B cell (primary cell): ENCODE data around the gene IFNA13. TPM values are rescaled to one million over a fixed set of nuclear protein-coding genes. Genes with fewer than 3 reads are reported as not detected.

Source experiments
- ATAC-seq: fragments of 200-7000 bp; cut with Tn5 transposase; one replicate; pipeline ENCODE4 v1.10.0; 2021; ENCODE audit warnings: low read depth, mild to moderate bottlenecking, moderate number of reproducible peaks, moderate library complexity
- CTCF ChIA-PET: fragments of 350-600 bp; sonication (Branson Sonifier 250); formaldehyde crosslinking; loops from one replicate; lab custom pipeline; 2021; ENCODE audit warnings: antibody characterized with exemption, inconsistent platforms; lab: Charles Lee
- POLR2A ChIA-PET: fragments of 350-600 bp; sonication (Branson Sonifier 250); formaldehyde crosslinking; loops from one replicate; lab custom pipeline; 2021; ENCODE audit warnings: antibody characterized with exemption; lab: Charles Lee
- DNase-seq: peaks from one replicate; pipeline ENCODE4 v3.0.0; 2013
- H2AFZ ChIP-seq: 2 replicates; pipeline ENCODE4 v1.6.1; 2012; ENCODE audit warnings: mild to moderate bottlenecking, low read depth, low read length; ENCODE audit not compliant: insufficient read depth, poor library complexity, severe bottlenecking
- H3K27ac ChIP-seq, 2 donors: 1 replicate in 1 of 2; 2 replicates in 1 of 2; pipeline ENCODE4 v1.5.1; 2012 to 2013; ENCODE audit warnings: low read length in 2 of 2, mild to moderate bottlenecking in 2 of 2, moderate library complexity in 1 of 2
- H3K27me3 ChIP-seq, 4 experiments: fragments of 200-600 bp in 1 of 4; sonication (generic) in 1 of 4; replicated peaks in 1 of 4; 1 replicate in 2 of 4; 2 replicates in 2 of 4; pipeline versions ENCODE4 v1.6.1 to v1.7.0; 2013 to 2016; ENCODE audit warnings: low read length in 3 of 4, mild to moderate bottlenecking in 2 of 4, mixed read lengths in 1 of 4, moderate library complexity in 1 of 4; ENCODE audit not compliant: insufficient read depth in 4 of 4, control insufficient read depth in 3 of 4; ENCODE audit errors: control extremely low read depth in 1 of 4
- H3K36me3 ChIP-seq, 2 experiments: replicated peaks in 1 of 2; 1 replicate in 1 of 2; 2 replicates in 1 of 2; pipeline versions ENCODE4 v1.6.1 to v1.7.1; 2013; ENCODE audit warnings: low read length in 1 of 2; ENCODE audit not compliant: insufficient read depth in 2 of 2, control insufficient read depth in 1 of 2; ENCODE audit errors: control extremely low read depth in 1 of 2, extremely low read depth in 1 of 2
- H3K4me1 ChIP-seq, 2 donors: fragments of 200-600 bp in 1 of 2; sonication (generic) in 1 of 2; 1 replicate in 1 of 2; 2 replicates in 1 of 2; pipeline versions ENCODE4 v1.5.1 to v1.6.1; 2013 to 2017; ENCODE audit warnings: low read length in 2 of 2; ENCODE audit not compliant: control insufficient read depth in 2 of 2, insufficient read depth in 2 of 2
- H3K4me2 ChIP-seq: replicated peaks from 2 replicates; pipeline ENCODE3; 2012; ENCODE audit warnings: mild to moderate bottlenecking, low read depth, low read length; ENCODE audit not compliant: poor library complexity, severe bottlenecking
- H3K4me3 ChIP-seq, 5 experiments: fragments of 200-600 bp in 1 of 5; sonication (generic) in 1 of 5; 1 replicate in 3 of 5; 2 replicates in 2 of 5; pipeline versions ENCODE4 v1.5.1 to v1.7.0; 2011 to 2016; ENCODE audit warnings: low read length in 4 of 5, mild to moderate bottlenecking in 4 of 5, low read depth in 2 of 5, control low read depth in 1 of 5, moderate library complexity in 1 of 5; ENCODE audit not compliant: insufficient read depth in 1 of 5; ENCODE audit errors: control extremely low read depth in 1 of 5, extremely low read depth in 1 of 5
- H3K79me2 ChIP-seq: fragments of 200-600 bp; sonication (generic); one replicate; pipeline ENCODE4 v1.6.0; 2016; ENCODE audit warnings: low read length; ENCODE audit not compliant: control insufficient read depth, insufficient read depth
- H3K9ac ChIP-seq: fragments of 200-600 bp; sonication (generic); 2 replicates; pipeline ENCODE4 v1.6.1; 2017; ENCODE audit warnings: mild to moderate bottlenecking, low read length, moderate library complexity
- H3K9me3 ChIP-seq, 3 donors: one replicate each; pipeline versions ENCODE4 v1.6.1 to v1.7.1; 2013; ENCODE audit warnings: low read length in 2 of 3; ENCODE audit not compliant: control insufficient read depth in 2 of 3, insufficient read depth in 1 of 3; ENCODE audit errors: control extremely low read depth in 1 of 3
- H4K20me1 ChIP-seq: 2 replicates; pipeline ENCODE4 v1.6.0; 2012; ENCODE audit warnings: mild to moderate bottlenecking, low read length; ENCODE audit not compliant: insufficient read depth, control insufficient read depth, poor library complexity, severe bottlenecking
- H3K27ac Mint-ChIP-seq: one replicate; pipeline ENCODE4 v1.8.0; 2021; ENCODE audit warnings: mixed read lengths
- H3K27me3 Mint-ChIP-seq: one replicate; pipeline ENCODE4 v1.8.0; 2021; ENCODE audit warnings: mixed read lengths
- H3K4me1 Mint-ChIP-seq: one replicate; pipeline ENCODE4 v1.8.0; 2021; ENCODE audit warnings: mixed read lengths
- H3K4me3 Mint-ChIP-seq: one replicate; pipeline ENCODE4 v1.8.0; 2021; ENCODE audit warnings: mixed read lengths
- H3K9me3 Mint-ChIP-seq: one replicate; pipeline ENCODE4 v1.8.0; 2022; ENCODE audit warnings: mixed read lengths; ENCODE audit not compliant: insufficient read depth
- CTCF ChIP-seq: fragments of 200-600 bp; IDR thresholded peaks from one replicate; pipeline ENCODE4 v1.8.0; 2022; ENCODE audit warnings: antibody characterized with exemption, mild to moderate bottlenecking
- EZH2 ChIP-seq: IDR thresholded peaks from 2 replicates; pipeline ENCODE4 v1.6.1; 2012; ENCODE audit warnings: borderline replicate concordance, low read depth, mild to moderate bottlenecking, moderate library complexity, low read length; ENCODE audit not compliant: insufficient read depth, poor library complexity, severe bottlenecking
- WGBS: methylation state at CpG from one replicate; pipeline ENCODE4 v1.1.5; 2013; ENCODE audit warnings: missing lambda C conversion rate; ENCODE audit not compliant: insufficient coverage; 5-methylcytosine and 5-hydroxymethylcytosine counted together
- intact Hi-C: fragments of 100-400 bp; cut with micrococcal nuclease; formaldehyde crosslinking; loops from one replicate; pipeline ENCODE4 v1.10.0; 2022
- polyA plus RNA-seq: library from polyadenylated mRNA; depleted of rRNA; stranded (reverse); fragments of >200 nt; gene quantifications from 2 replicates; pipeline ENCODE4 v1.2.3, GENCODE V29; 2012
- total RNA-seq, 2 donors: library from RNA; stranded (reverse); fragments of 120-200 nt in 1 of 2; gene quantifications; 1 replicate in 1 of 2; 2 replicates in 1 of 2; pipeline versions ENCODE4 v1.2.3 to v1.2.4, GENCODE V29; 2013 to 2022

Gene IFNA13
- total and polyA plus RNA-seq, 2 donors (not counting 1 experiment from before 2014, with no cell fraction given), result not detected

- H3K4me1 Mint-ChIP-seq, result peaks cover 10% of the 10 kb centered on the region
- CTCF ChIA-PET, result interaction anchor here (1.1 kb wide), 1 partner anchor 55 kb away, joined by 5 read pairs; no protein-coding TSS in a partner anchor
These were observed 27.1 kb downstream of the IFNA13 start for GRCh38 chr9:21340735-21341134.

GRCh38 chr9:21336457-21336856 is 31.4 kb downstream of the IFNA13 start:
- intact Hi-C loops, result loop anchor here (5.0 to 10.0 kb wide), 2 partner anchors 658 to 714 kb away; partner anchors contain the start of genes CDKN2A, CDKN2B-AS1 and MLLT3
- no peak overlapping the region for H3K4me3 Mint-ChIP-seq
- Histone ChIP-seq H3K9ac (no peak overlapping the region), H3K4me1 (peaks cover 17 to 26% of the 10 kb centered on the region in 2 donors), H3K4me3 (no peak overlapping the region), H3K79me2 (peaks cover 45% of the 10 kb centered on the region), H3K36me3 (peaks cover 0 to 4% of the 10 kb centered on the region in 2 experiments), H4K20me1 (peaks cover 21% of the 10 kb centered on the region), H3K27ac (no peak overlapping the region), H3K4me2 (no peak overlapping the region), H2AFZ (no peak overlapping the region), H3K27me3 (peaks cover 0 to 12% (median 4%) of the 10 kb centered on the region in 4 experiments), H3K9me3 (no peaks in the 10 kb centered on the region)
- no peak overlapping the region for H3K27ac Mint-ChIP-seq
- POLR2A ChIA-PET, result no interaction called here
- DNase-seq (no peak), ATAC-seq (no peak)
- no peak for TF ChIP-seq EZH2
- TF ChIP-seq CTCF, result no peak
- H3K9me3 Mint-ChIP-seq, result no peaks in the 10 kb centered on the region
- H3K27me3 Mint-ChIP-seq, result peaks cover 20% of the 10 kb centered on the region
- peaks cover 39% of the 10 kb centered on the region for H3K4me1 Mint-ChIP-seq
- CTCF ChIA-PET, result interaction anchor here (1.1 to 1.8 kb wide), 3 partner anchors 11 to 118 kb away, joined by 3 to 9 read pairs (median 6); no protein-coding TSS in a partner anchor

More at GRCh38 chr9:21340735-21341134, 27.1 kb downstream of the IFNA13 start:
- DNase-seq, result no peak
- no peaks in the 10 kb centered on the region for H4K20me1 ChIP-seq
- intact Hi-C loops, result no loop called here
- TF ChIP-seq CTCF (no peak), EZH2 (no peak)
- peaks cover 2% of the 10 kb centered on the region for H3K79me2 ChIP-seq
- no peak overlapping the region for H3K27ac ChIP-seq
- H3K9me3 ChIP-seq, result peaks cover 0 to 2% (median 0%) of the 10 kb centered on the region in 3 donors
- H2AFZ ChIP-seq, result no peak overlapping the region
- Mint-ChIP-seq H3K9me3 (no peaks in the 10 kb centered on the region), H3K27ac (no peak overlapping the region), H3K27me3 (peaks cover 56% of the 10 kb centered on the region), H3K4me3 (no peak overlapping the region)
- H3K36me3 ChIP-seq, result no peaks in the 10 kb centered on the region
- H3K4me2 ChIP-seq, result no peak overlapping the region
- H3K27me3 ChIP-seq, result peaks cover 0 to 25% (median 9%) of the 10 kb centered on the region in 4 experiments
- no peak overlapping the region for H3K4me3 ChIP-seq
- H3K4me1 ChIP-seq, result no peaks in the 10 kb centered on the region
- H3K9ac ChIP-seq, result no peak overlapping the region
- ATAC-seq, result no peak
- 94% methylated on average over 2 of the region's 4 CpGs for WGBS
- POLR2A ChIA-PET, result no interaction called here
